HG02588 (cell line): ENCODE results near the gene HIP1.
A peak's percentile ranks its signal among the peaks of the same experiment; 100 is the strongest.
"Not testable (repeated sequence)": the region's sequence is repeated elsewhere in the genome, so short reads cannot be mapped to it uniquely, and the experiment has no call there.

Source experiments
- ATAC-seq: cut with Tn5 transposase; IDR thresholded peaks from one replicate; pipeline ENCODE4 v1.9.1; 2021; ENCODE audit warnings: mild to moderate bottlenecking, moderate library complexity; ENCODE audit not compliant: unreplicated experiment

HIP1 gene

DNA sequence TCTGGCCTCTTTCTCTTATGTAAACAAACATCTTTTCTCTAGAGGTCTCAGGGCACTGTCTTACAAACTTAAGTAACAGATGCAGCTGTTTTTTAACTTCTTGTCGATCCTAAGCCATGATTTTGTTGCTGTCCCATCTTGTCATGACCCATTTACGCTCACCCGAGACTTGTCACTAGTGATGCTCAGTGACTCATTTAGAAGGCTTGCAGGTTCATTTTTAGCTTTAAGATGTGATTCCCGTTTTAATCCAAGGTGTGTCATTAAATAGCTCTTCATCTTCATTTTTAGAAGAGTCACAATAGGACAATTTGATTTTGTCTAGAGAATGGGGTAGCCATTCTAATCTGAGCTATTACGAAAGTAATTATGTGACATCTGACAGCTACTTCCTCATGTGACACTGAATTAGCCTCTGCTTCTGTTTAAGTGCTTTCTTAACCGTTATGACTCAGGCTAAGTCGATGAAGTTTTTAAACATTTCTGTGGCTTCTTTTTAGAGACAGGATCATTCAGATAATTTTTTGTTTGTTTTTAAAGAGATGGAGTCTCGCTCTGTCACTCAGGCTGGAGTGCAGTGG lies 203.9 kb downstream of the HIP1 start:
- ATAC-seq: no peak

- no peak for ATAC-seq
Measured at GRCh38 chr7:75533926-75534325, 204.8 kb downstream of the HIP1 start.

GRCh38 chr7:75532639-75533038 lies 206.1 kb downstream of the HIP1 start:
- ATAC-seq: no peak

DNA sequence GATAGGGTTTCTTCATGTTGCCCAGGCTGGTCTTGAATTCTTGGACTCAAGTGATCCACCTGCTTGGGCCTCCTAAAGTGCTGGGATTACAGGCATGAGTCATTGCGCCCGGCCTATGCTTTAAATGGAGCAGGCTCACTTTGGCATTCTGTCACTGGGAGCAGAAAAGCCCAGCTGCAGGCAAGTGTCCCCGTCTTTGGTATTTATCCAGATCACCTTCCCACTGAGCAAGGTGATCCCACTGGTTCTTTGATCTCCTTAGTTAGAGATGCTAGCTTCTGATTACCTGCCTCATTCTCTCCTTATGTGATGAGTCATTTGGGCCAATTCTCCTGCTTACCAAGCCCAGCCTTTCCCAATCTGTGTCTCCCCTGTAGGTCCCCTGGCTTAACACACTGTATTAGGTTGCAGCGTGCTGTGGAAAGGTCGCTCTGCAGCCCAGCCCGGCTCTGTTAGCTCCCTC lies 207.4 kb downstream of the HIP1 start:
- no peak for ATAC-seq

DNA sequence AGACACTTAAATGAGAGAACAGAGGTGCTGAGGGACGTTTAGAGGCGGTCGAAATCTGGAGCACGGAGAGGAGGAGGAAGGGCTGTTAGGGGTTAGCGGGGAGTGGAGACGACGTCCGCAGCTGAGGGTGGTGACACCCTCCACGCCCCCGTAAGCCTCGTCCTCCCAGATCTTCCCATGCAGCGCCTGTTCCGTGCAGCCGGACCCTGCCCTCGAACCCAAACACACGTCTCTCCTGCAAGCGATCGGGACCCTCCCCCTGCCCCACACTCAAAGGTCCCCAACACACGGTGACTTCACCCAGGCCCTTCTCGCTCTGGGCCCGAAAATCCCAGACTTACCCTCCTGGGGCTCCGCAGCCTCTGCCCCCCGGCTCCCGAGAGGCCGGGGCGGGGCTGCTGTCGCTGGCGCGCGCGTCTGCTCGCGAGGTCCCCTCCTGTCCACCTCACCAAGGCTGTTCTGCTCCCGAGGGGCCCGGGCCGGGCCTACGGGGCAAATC lies 211.5 kb downstream of the HIP1 start:
- ATAC-seq: not testable (repeated sequence)

GRCh38 chr7:75521727-75522126 lies 217.0 kb downstream of the HIP1 start:
- not testable (repeated sequence) for ATAC-seq

GRCh38 chr7:75518842-75519241 lies 219.9 kb downstream of the HIP1 start:
- not testable (repeated sequence) for ATAC-seq

DNA sequence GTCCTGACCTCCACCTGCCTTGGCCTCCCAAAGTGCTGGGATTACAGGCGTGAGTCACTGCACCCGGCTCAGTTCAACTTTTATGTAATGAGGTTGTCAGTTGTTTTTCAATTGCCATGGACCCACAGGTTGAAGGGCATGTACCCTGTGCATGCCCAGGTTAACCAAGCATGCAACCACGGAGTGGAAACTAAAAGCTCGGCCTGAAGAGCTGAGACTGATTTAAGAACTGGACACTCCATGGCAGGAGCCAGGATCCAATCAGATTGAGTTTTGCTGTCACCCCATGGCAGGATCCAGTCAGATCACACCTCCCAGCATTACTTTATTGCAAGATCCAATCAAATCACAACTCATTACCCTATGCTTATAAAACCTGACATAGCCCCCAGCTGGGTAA lies 229.7 kb downstream of the HIP1 start:
- not testable (repeated sequence) for ATAC-seq

DNA sequence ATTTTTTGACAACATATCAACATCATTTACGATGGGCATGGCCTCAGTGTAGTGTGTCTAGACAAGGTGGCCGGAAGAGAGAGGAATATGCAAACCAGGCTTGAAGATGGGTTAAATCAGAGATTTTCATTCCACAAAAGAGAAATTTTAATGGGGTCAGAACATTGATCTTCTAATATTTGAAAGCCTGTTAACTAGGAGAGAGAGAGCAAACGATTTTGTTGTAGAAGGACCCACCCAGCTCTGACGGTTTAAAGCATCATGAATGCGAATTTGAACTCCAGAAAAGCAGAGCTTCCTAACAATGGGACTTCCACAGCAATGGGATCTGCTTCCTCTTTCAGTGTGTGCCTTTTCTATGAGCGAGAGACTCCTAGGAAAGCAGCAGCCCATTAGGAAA lies 246.7 kb downstream of the HIP1 start, which contains the start of gene SPDYE5:
TSS of gene SPDYE5 (plus strand) at position 301 of the 400 bp plus-strand sequence. CDS start 1,728 bp downstream, outside the sequence.
- not testable (repeated sequence) for ATAC-seq

DNA sequence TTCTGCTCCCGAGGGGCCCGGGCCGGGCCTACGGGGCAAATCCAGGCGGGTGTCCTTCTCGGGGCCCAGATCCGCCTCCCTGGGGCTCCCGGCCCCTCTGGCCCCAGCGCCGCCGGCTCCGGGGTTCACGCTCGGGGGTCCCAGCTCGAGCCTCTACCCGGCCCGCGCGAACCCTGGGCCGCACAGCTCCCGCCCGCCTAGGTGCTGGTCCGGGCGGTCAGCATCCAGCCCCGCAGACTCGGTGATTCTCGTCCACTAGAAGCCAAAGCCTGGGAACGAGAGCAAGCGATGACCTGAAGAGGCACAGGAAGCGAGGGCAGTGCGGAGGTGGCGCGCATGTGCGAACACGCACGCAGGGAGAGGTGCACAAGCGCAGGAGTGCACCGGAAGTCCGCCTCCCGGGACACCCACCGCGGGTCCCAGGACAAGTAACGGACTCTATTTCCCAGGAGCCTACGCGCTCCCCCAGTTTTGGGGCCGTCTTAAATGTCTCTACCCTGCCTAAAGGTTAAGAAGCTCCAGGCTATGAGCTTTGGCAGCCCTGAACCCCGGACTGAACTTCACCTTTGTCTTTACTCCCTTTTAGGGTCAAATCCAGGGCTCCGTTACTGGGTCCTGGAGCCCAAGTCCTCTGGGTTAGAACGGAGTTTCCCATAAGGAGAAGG lies 252.6 kb downstream of the HIP1 start, which contains the start of gene POM121C:
TSS of gene POM121C (minus strand) at position 321 of the 665 bp plus-strand sequence. CDS start 44,803 bp downstream, outside the sequence.
- ATAC-seq: peak; percentile 98

DNA sequence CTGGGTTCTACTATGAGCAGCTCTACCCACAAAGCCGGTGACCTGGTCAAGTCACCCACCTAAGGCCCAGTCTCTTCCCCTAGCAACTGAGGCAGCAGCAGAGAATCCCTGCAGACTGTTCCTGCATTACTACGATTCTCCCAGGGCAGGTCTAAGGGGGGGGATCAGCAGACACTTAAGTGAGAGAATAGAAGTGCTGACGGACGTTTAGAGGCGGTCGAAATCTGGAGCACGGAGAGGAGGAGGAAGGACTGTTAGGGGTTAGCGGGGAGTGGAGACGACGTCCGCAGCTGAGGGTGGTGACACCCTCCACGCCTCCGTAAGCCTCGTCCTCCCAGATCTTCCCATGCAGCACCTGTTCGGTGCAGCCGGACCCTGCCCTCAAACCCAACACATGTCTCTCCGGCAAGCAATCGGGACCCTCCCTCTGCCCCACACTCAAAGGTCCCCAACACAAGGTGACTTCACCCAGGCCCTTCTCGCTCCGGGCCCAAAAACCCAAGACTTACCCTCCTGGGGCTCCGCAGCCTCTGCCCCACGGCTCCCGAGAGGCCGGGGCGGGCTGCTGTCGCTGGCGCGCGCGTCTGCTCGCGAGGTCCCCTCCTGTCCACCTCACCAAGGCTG lies 253.3 kb downstream of the HIP1 start:
- ATAC-seq: not testable (repeated sequence)
